ENCODE data around the gene LSP1.

LSP1 gene

DNA sequence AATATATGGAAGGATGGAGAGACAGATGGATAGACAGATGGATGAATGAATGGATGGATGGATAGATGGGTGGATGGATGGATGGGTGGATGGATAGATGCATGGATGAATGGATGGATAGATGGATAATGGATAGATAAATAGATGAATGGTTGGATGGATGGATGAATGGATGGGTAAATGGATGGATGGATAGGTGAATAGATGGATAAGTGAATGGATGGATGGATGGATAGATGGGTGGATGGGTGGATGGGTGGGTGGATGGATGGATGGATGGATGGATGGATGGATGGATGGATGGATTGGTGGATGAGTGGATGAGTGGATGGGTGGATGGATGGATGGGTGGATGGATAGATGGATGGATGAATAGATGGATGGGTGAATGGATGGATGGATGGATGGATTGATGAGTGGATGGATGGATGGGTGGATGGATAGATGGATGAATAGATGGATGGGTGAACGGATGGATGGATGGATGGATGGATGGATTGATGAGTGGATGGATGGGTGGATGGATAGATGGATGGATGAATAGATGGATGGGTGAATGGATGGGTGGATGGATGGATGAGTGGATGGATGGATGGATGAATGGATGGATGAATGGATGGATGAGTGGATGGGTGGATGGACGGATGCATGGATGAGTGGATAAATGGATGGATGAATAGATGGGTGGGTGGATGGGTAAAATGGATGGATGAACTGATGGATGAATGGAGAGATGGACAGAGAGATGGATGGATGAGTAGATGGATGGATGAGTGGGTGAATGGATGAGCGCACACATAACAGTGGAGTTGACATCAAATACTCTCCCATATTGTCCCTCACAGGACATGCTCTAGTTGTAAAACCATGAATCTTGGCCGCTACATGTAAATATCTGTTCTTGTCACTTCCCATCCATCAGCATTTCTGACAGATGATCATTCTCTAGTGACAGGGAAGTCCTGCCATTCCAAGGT is 8.8 kb downstream of the LSP1 start:
- Histone ChIP-seq H3K9me3 (ENCODE audit: severe bottlenecking) (no peaks in the 10 kb centered on the region), H3K27me3 (ENCODE audit: insufficient read depth, poor library complexity, severe bottlenecking) (no peaks in the 10 kb centered on the region), H3K4me1 (ENCODE audit: insufficient read depth, poor library complexity, severe bottlenecking) (peaks cover 18% of the 10 kb centered on the region), H3K4me3 (ENCODE audit: severe bottlenecking) (no peak overlapping the region), H3K27ac (ENCODE audit: poor library complexity, severe bottlenecking) (no peak overlapping the region), H3K36me3 (ENCODE audit: low read depth) (no peaks in the 10 kb centered on the region)
- ATAC-seq (ENCODE audit: low read depth) = no peak
- TF ChIP-seq CTCF (IDR thresholded peaks at IDR 0.05; ENCODE audit: poor library complexity, severe bottlenecking) = no peak
- DNase-seq (ENCODE audit: low spot score) = no peak

DNA sequence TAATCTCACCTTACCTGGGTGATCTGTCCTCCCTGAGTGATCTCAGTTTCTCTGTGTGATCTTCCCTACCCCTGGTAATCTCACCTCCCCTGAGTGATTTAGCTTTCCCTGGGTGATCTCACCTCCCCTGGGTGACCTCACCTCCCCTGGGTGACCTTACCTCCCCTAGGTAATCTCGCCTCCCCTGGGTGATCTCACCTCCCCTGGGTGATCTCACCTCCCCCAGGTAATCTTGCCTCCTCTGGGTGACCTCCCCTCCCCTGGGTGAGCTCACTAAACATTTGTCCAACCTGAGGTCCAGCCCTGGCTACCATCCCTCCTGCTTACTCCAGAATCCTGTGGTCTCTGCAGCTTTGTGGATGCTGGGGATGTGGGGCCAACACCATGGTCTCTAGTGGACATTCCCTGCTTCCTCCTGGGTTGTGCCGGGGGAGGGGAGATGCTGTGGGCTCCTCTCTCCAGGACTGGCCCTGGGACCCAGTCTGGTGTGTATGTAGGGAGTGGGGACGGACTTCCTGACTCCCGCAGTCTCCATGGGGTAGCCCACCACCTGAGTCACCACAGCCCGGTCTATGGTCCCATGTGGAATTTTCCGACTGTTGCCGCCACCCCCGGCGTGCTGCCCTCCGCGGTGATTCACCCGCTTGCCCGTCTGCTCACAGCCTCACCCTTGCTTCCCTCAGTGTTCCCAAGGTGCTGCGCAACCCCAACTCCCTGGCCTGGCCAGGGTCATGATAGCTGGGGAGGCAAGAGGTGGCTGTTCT is 9.9 kb downstream of the LSP1 start:
- H3K4me3 ChIP-seq (ENCODE audit: severe bottlenecking) = no peak overlapping the region
- peak overlapping the region; percentile 30 for H3K27ac ChIP-seq (ENCODE audit: poor library complexity, severe bottlenecking)
- TF ChIP-seq CTCF (IDR thresholded peaks at IDR 0.05; ENCODE audit: poor library complexity, severe bottlenecking) = no peak
- H3K36me3 ChIP-seq (ENCODE audit: low read depth) = no peaks in the 10 kb centered on the region
- ATAC-seq (ENCODE audit: low read depth) (peak; percentile 21), DNase-seq (ENCODE audit: low spot score) (no peak)
- no peaks in the 10 kb centered on the region for H3K9me3 ChIP-seq (ENCODE audit: severe bottlenecking)
- peaks cover 18% of the 10 kb centered on the region for H3K4me1 ChIP-seq (ENCODE audit: insufficient read depth, poor library complexity, severe bottlenecking)
- no peaks in the 10 kb centered on the region for H3K27me3 ChIP-seq (ENCODE audit: insufficient read depth, poor library complexity, severe bottlenecking)

GRCh38 chr11:1863352-1864216 is 10.7 kb downstream of the LSP1 start:
- no peaks in the 10 kb centered on the region for H3K27me3 ChIP-seq (ENCODE audit: insufficient read depth, poor library complexity, severe bottlenecking)
- DNase-seq (ENCODE audit: low spot score) = peak; percentile 86
- peak overlapping the region; percentile 30 for H3K27ac ChIP-seq (ENCODE audit: poor library complexity, severe bottlenecking)
- ATAC-seq (ENCODE audit: low read depth) = peak; percentile 92
- H3K4me3 ChIP-seq (ENCODE audit: severe bottlenecking) = no peak overlapping the region
- H3K36me3 ChIP-seq (ENCODE audit: low read depth) = no peaks in the 10 kb centered on the region
- peaks cover 18% of the 10 kb centered on the region for H3K4me1 ChIP-seq (ENCODE audit: insufficient read depth, poor library complexity, severe bottlenecking)
- no peak for TF ChIP-seq CTCF (IDR thresholded peaks at IDR 0.05; ENCODE audit: poor library complexity, severe bottlenecking)
- H3K9me3 ChIP-seq (ENCODE audit: severe bottlenecking) = no peaks in the 10 kb centered on the region

- peaks cover 18% of the 10 kb centered on the region for H3K4me1 ChIP-seq (ENCODE audit: insufficient read depth, poor library complexity, severe bottlenecking)
- ATAC-seq (ENCODE audit: low read depth) (no peak), DNase-seq (ENCODE audit: low spot score) (no peak)
- H3K27ac ChIP-seq (ENCODE audit: poor library complexity, severe bottlenecking) = peak overlapping the region; percentile 30
- no peaks in the 10 kb centered on the region for H3K27me3 ChIP-seq (ENCODE audit: insufficient read depth, poor library complexity, severe bottlenecking)
- H3K9me3 ChIP-seq (ENCODE audit: severe bottlenecking) = no peaks in the 10 kb centered on the region
- no peak overlapping the region for H3K4me3 ChIP-seq (ENCODE audit: severe bottlenecking)
- no peak for TF ChIP-seq CTCF (IDR thresholded peaks at IDR 0.05; ENCODE audit: poor library complexity, severe bottlenecking)
- no peaks in the 10 kb centered on the region for H3K36me3 ChIP-seq (ENCODE audit: low read depth)
These were observed 11.3 kb downstream of the LSP1 start for GRCh38 chr11:1864231-1864630.

Data from RWPE2 (cell line).